Stimulated activated CD4-positive, alpha-beta T cell treated with anti-CD3 and anti-CD28 coated beads, Interleukin-4, amount 100 ng/mL, for 1 hour (primary cell): ENCODE measurements around the gene ARHGAP8.
"Not testable (repeated sequence)": the region's sequence is repeated elsewhere in the genome, so short reads cannot be mapped to it uniquely, and the experiment has no call there.

Source experiments
- DNase-seq: peaks from one replicate; pipeline ENCODE4 v3.0.0-alpha.2; 2020

ARHGAP8 gene

DNA sequence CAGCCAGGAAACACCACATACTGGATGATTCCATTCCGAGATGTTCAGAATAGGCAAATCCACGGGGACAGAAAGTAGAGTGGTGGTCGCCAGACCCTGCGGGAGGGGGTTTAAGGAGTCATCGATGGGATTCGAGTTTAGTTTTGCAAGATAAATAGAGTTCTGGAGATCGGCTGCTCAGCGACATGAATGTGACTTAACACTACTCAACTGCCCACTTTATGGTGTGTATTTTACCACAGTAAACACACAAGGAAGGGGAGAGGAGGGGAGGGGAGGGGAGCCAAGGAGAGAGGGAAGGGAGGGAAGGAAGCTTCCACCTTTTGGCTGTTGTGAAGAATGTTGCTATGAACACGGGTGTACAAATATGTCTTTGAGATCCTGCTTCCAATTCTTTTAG, 10.4 kb upstream of the ARHGAP8 start:
- no peak for DNase-seq

DNA sequence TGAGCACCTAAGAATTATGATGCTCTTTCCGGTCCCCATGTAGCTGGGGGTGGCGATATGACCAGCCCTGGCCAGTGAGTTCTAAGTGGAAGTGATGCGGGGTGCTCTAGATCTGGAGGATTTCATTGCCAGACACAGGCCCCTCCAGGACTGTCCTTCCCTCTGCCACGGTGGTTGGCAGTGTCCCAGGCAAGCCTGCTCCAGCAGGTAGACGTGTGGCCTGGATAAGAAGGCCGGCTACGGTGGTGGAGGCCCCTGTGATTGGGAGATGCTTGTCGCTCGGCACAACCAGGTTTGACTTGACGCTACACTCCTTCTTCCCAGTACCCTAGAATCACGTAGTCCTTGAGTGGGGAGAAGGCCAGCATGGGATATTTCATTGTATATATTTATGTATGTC, 9.1 kb upstream of the ARHGAP8 start:
- no peak for DNase-seq

DNA sequence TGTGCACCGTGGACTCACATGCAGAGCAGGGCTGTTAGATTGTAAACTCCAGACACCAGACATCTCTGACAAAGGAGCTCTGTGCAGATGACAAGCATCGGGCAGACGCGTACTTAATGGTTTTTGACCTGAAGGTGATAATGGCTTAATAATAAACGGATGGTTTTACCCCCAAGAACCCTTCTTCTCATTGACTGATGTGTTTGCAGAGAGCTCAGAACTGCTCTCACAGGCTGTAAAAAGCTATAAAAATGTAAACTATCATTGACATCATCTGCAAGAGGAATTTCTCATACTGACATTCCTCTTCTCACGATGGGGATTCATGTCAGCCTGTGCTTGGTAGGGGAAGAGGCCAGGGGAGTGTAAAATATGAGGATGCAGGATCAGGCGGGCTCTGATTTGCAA, 8.6 kb upstream of the ARHGAP8 start:
- no peak for DNase-seq

DNA sequence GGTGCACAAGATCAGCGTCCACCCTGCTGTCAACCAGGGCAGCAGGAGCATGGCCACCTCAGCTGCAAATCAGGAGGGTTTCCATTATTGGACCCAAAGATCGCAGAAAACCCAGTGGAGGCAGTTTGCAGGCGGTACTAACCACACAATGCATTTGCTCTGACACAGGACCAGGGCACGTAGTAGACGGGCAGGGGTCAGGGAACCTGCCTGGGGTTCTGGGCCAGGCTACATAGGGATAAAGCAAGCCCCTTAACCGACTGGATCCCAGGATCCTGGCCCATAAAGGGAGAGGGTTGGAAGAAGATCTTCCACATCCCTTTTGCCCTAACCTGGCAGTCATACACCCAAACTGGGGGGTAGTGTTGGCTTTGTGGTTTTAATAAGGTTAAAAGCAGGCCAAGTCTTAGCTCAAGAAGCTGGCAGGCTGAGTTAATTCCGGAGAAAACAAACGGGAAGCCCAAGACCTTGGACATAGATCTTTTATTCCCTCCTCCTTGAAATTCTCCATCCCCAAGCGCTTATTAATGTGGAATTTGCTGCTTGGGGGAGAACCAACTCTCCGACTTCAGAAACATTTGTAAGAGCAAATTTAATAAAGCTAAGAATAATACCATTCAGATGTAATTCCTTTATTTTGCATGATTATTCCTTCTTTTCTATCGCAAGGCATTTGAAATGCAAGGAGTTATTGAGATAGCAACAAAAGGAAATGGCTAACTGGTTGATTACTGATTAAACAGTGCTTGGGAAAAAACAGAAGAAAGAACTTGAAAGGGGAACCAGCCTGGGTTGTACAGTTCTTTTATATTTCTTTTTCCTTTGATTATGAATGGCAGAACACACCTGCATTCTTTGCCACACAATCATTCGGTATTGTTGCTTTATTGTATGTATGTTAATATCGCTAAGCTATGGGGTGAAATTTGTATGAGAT, 6.3 kb upstream of the ARHGAP8 start:
- no peak for DNase-seq

DNA sequence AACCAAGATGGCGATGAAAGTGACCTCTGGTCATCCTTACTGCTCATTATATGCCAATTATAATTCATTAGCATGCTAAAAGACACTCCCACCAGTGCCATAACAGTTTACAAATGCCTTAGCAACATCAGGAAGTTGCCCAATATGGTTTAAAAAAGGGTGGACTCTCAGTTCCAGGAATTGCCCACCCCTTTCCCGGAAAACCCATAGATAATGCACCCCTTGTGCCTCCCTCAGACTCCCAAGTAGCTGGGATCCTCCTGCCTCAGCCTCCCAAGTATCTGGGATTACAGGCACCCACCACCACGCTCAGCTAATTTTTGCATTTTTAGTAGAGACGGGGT, 4.6 kb upstream of the ARHGAP8 start:
- DNase-seq, result not testable (repeated sequence)

DNA sequence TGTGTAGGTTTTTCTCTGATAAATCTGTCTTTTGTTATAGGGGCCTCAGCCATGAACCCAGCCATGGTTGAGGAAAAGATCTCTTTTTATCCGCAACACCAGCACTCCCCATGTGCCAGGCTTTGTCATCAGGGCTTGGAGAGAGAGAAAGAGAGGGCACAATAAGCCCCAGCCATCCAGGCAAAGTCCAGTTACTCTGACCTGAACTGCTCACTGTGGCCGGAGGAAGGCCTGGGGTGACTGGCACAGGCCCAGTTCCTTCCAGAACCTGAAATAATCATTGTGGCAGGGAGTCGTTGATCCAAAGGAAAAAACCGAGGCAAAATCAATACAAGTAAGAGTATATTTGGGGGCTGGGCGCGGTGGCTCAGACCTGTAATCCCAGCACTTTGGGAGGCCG, 3.9 kb upstream of the ARHGAP8 start:
- DNase-seq, result no peak

DNA sequence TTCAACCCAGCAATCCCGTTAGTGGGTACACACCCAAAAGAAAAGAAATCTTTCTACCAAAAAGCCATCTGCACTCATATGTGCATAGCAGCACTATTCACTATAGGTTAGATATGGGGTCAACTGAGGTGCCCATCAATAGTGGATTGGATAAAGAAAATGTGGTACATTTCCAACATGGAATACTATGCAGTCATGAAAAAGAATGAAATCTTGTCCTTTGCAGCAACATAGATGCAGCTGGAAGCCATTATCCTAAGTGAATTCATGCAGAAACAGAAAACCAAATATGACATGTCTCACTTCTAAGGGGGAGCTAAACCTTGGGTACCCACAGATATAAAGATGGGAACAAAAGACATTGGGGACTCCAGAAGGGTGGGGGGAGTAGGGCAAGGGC, 1.9 kb upstream of the ARHGAP8 start:
- no peak for DNase-seq

DNA sequence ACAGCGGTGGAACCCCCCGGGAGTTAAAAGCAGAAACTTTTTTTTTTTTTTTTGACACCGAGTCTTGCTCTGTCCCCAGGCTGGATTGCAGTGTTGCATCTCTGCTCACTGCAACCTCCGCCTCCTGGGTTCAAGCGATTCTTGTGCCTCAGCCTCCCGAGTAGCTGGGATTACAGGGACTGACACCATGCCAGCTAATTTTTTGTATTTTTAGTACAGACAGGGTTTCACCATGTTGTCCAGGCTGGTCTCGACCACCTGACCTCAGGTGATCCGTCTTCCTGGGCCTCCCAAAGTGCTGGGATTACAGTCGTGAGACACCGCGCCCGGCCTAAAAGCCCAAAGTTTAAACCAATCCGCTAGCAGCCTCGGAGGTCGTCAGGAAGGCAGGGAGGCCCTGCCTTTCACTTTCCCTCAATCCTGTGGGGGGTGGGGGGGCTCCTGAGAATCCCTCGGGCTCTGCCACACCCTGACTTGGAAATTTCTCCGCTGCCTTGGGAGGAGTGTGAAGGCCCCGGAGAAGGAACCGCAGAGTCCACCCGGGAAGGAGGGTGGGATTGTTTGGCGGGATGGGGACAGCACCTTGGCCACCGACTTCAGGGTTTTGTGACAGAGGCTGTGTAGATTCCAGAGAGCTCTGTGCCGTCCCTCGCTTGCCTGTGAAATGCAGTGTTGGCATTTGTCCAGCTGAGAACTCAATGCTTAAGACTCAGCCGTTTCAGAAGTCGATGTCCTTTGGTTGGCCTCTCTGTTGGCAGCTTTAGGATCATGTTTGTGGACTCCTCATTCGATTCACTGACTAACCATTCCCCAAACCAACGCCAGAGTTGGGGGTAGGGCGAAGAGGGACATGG, 1.0 kb downstream of the ARHGAP8 start:
- no peak for DNase-seq

DNA sequence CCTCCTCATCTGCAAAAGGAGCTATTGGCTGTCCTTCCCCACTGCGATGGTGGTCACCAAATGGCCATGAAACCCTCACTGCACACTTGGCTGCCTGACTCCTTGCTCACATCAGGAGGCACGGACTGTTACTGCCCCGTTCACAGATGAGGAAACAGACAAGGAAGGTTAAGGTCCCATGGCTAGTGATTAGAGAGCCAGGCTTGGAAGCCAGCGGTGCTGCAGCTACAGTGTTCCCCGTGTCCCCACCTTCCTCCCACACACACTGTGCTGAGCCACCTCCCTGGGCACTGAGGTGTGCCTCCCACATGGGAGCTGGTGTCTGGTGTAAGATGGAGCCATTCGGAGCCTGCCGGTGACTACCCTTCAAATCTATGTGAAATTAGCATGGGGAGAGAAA, 2.6 kb downstream of the ARHGAP8 start:
- DNase-seq, result no peak

DNA sequence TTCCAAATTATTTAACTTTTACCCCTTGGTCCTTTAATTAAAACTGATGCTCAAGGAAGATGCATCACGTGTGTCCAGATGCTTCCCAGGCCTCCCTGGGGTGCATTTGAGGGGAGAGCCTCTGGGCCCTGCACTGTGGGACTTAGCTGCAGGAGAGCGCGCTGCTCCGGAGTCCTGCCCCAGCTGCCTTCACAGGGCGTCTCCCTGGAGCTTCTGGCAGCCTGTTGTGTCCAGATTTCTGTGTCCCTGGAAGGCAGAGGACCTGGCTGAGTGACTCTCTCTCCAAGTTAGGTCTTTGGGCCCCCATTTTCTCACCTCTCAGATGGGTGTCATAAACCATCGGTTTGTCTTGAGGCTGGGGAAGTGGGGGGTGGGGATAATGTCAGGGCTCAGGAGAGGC, 3.0 kb downstream of the ARHGAP8 start:
- DNase-seq, result no peak

DNA sequence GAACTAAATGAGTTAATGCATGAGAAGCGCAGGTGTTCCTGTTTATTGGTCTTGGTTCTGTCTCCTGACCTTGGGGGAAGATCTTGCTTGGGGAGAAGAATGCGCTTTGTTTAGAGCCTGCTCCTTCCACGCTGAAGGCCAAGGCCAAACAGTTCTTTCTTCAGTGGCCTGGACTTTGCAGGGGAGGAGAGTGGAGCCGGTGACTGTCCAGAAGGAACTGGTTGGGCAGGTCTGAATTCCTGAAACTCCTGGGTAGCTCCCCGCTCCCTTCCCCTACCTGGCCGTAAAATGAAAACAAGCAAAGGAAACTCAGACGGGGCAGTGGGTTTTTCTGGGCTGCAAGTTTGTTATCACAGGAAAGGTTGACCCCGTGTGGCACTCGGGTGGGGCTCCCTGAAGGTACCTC, 3.6 kb downstream of the ARHGAP8 start:
- no peak for DNase-seq

DNA sequence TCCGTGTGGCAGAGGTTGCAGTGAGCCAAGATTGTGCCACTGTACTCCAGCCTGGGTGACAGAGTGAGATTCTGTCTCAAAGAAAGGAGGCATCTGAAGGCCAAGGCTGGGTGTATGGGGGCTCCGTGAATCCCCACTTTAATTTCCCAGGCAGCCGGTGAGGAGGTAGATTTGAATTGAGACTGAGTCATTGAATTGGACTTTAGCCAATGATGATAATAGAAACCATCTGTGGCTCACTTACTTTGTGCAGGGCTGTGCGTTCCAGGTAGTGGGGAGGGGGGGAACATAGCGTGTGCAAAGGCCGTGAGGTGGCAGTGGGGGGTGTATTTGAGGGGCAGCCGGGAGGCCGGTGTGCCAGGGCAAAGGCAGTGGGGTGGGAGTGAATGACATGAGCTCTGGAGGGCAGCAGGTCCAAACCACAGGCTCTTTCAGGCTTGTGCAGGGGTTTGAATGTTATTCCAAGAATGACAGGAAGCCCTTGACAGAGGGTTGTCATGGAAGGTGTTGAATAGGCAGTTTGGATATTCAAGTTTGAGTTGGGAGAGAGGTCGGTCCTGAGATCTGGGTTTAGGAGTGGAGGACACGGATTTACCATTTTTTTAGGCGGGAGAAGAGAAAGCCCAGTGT, 6.1 kb downstream of the ARHGAP8 start:
- DNase-seq, result no peak

DNA sequence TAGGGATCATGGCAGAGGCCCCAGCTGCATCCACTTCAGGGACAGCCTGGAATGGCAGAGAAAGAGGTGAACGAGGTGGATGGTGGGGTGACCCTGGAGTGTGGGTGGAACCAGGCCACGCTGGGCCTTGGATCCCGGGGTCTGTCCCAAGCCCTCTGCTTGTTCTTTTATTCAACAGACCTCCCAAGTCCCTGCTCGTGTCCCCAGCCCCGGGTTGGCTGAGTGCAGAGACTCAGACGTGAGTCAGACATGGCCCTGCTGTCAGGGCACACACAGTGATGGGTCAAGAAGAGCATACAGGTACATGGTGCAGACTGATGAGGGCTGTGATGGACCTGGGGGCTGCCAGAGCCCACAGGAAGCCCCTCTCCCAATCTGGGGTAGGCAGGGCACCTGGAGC, 6.6 kb downstream of the ARHGAP8 start:
- DNase-seq, result no peak

DNA sequence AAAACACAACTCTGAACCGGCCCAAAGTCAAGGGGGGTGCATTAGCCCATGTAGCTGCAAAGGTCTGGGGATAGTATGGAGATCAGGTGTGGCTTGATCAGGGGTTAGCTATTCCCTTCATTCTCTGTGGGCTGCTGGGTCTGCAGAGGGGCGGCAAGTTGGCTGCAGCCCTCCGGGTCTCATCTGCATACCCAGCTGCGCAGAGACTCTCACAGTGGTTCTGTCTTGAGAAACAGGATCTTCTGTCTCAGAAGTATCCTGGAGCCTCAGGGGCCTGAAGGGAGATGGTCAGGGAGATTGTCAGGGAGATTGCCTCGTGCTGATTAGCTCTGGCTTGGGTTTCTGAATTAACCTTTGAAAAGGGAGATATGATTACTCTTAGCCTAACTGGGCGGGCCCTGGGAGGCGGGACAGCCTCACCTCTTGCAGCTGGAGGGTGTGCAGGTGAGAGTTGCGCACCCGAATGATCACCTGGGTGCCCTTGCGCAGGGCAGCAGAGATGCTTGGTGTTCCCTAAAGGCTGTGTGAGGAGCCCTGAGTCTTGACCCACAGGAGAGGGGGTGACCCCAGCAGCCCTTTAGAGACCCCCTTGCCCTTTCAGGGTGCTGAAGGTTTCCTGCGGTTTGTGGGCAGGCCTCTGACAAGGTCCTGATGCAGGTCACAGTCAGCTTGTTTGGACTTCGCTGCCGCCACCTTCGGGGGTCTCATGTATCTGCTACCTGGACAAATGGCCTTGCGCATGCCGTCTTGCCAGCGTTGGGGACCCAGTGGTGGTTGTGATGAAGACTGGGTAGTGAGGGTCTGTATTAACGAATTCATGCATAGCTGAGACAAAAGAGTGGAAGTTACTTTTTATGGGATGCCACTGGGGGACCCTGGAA, 7.3 kb downstream of the ARHGAP8 start:
- DNase-seq, result no peak

DNA sequence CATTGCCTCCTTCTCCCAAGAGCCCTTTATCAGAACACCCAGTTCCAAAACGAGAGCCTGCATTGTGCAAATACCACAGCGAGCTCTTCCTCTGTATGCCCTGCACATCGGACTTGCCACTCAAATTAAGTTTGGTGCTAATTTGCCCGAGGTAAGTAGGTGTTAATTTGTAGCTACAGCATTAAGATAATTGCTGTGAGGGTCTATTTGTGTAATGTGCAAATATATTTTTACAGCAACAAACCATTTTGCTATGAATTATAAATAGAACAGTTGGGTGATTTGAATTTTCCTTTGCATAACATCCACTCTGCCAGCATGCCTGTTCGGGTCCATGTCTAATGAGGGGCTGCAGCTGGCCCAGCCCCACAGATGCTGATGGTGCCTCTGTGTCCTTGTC, 8.1 kb downstream of the ARHGAP8 start:
- no peak for DNase-seq

DNA sequence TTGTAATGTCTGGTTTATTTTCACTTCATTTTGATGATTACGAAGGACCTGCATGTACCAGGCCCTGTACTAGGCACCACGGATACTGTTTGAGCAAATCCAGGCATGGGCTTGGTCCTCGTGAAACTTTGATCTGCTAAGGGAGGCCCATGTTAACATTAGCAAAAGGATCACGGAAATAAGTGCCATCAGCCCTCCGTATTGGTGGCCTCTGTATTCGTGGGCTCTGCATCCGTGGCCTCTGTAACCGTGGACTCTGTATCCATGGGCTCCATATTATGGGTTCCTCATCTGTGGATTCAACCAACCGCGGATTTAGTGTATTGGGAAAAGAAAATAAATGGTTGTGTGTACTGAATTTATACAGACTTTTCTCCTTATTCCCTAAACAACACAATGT, 8.7 kb downstream of the ARHGAP8 start:
- DNase-seq, result no peak

DNA sequence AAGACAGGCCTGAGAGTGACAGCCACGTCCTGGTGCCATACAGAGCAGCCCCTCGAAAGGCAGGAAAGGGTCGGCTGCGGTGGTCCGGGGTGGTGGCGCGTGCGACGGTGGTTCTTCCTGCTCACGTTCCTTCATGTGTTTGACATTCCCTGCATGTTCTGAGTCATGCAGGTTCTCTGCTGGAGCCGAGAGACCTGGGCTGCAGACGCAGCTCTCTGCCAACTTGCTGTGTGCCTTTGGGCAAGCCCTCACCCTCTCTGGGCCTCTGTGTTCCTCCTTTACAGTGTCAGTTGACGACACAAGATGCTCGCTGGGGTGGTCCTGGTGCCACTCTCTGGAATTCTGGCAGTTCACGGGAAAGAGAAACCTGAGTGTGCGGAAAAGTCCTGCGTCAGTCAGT, 12.0 kb downstream of the ARHGAP8 start:
- DNase-seq, result no peak

DNA sequence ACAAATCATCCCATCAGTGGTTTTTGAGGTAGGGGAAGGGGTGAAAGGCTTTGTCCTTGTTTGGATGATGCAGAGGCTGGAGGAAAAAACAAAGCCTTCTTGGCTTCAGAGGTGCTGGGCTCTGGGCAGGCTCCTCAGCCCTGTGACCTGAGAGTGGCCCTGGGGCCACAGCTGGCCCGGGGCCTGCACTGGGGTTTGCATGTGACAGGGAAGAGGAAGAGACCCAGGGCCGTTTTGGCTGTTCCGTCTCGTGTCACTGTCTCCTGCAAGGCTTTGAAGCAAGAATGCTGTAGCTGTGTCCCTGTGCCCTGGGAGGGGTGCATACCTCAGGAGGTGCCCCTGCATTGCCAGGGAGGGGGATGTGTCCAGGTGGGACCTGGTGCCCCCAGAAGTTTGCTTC, 12.6 kb downstream of the ARHGAP8 start:
- no peak for DNase-seq

DNA sequence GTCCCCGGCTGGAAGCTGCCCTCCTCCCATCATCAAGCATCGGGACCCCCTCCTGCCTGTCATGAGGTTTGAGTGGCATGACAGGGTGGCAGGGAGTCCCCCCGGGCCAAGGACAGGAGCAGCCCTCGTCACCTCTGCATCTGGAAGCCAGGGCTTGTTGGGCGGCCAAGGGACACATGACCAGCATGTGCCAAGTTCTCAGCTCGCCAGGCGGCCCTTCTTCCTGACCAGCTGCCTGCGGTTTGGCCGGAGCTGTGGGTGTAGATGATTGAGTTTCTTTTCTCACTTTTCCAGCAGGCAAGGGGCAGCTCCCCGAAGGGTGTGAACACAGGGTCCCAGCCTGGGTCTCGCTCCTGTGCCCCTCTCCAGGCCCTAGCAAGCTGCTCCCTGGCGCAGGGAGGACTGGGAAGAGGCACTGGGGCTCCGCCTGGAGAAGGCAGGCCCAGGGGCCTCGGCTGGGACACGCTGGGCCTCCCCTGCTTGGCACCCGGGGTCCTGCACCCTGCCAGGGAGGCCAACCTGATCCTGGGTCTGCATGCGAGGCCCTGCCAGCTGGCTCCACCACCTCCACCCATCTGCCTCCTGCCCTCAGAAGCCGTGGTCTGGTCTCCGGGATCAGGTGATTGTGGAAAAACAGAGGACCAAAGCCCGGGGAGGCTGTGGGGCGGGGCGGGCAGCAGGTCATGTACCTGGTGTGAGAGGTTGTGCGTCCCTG, 13.4 kb downstream of the ARHGAP8 start:
- DNase-seq, result no peak

DNA sequence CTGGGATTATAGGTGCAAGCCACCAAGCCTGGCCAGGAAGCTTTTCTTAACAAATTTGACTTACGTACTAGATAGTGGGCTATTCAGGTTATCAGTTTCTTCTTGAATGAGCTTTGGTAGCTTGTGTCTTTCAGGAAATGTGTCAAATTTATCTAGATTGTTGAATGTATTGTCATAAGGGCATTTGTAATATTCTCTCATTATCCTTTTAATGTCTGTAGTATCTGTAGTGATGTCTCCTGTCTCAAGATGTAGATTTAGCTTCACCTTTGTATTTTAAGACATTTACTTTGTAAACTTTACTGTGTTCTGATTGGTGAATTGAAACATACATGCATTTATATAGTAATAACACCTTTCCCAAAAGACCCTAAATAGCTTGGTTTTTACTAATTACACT, 20.7 kb downstream of the ARHGAP8 start:
- DNase-seq, result no peak

DNA sequence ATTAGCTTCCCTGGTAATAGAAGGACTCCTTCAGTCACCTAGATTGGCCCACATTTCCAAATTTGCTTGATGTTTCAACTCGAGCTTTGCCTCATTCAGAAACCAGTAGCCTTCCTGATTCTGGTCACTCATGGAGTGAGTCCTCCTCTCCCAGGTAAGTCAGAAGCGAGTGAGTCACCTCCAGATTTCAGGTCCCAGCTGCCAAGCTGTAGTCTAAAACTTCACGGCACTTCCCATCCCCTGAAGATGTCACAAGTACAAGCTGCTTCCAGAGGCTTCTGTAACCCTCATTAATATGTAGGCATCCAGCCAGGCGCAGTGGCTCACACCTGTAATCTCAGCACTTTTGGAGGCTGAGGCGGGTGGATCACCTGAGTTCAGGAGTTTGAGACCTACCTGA, 23.5 kb downstream of the ARHGAP8 start:
- no peak for DNase-seq
